HepG2 (cell line): ENCODE results near the gene ATXN7L3. TPM values are rescaled to one million over a fixed set of nuclear protein-coding genes. Genes with fewer than 3 reads are reported as not detected.

Experiments used
- ARNTL ChIP-seq: sonication (generic); formaldehyde crosslinking; IDR thresholded peaks from 2 replicates; pipeline ENCODE4 v1.4.0; 2020; ENCODE audit warnings: mild to moderate bottlenecking, missing genetic modification reagents
- BHLHE40 ChIP-seq: IDR thresholded peaks from 2 replicates; pipeline ENCODE4 v1.6.1; 2011; ENCODE audit warnings: low read length, improper control_type of control experiment
- CCAR2 ChIP-seq: fragments of 200-400 bp; formaldehyde crosslinking; optimal IDR thresholded peaks from 2 replicates; pipeline ENCODE3; 2018; ENCODE audit warnings: low read depth, mild to moderate bottlenecking, low read length, moderate library complexity
- FOXK2 ChIP-seq: fragments of 450-650 bp; IDR thresholded peaks from 2 replicates; pipeline ENCODE4 v1.6.1; 2016
- MBD4 ChIP-seq: IDR thresholded peaks from 2 replicates; pipeline ENCODE4 v1.6.1; 2012; ENCODE audit warnings: low read length, inconsistent platforms, borderline replicate concordance
- MEF2D ChIP-seq: sonication (generic); formaldehyde crosslinking; IDR thresholded peaks from 2 replicates; pipeline ENCODE4 v1.5.1; 2020; ENCODE audit warnings: mild to moderate bottlenecking, missing genetic modification reagents
- NCOR1 ChIP-seq: fragments of 200-600 bp; sonication (generic); IDR thresholded peaks from 2 replicates; pipeline ENCODE4 v1.7.0; 2017; ENCODE audit warnings: antibody characterized with exemption, low read length, borderline replicate concordance
- NFKBIZ ChIP-seq: IDR thresholded peaks from 2 replicates; pipeline ENCODE4 v1.6.1; 2018; ENCODE audit warnings: missing genetic modification reagents, missing compliant biosample characterization
- NFRKB ChIP-seq: fragments of 450-650 bp; IDR thresholded peaks from 2 replicates; pipeline ENCODE4 v1.6.1; 2017
- NR2C2 ChIP-seq: sonication (generic); formaldehyde crosslinking; IDR thresholded peaks from 2 replicates; pipeline ENCODE4 v1.4.0; 2020; ENCODE audit warnings: missing genetic modification reagents, mild to moderate bottlenecking, moderate library complexity, borderline replicate concordance
- TCF12 ChIP-seq, 2 experiments: fragments of 450-650 bp in 1 of 2; sonication (generic) in 1 of 2; formaldehyde crosslinking in 1 of 2; IDR thresholded peaks; 2 replicates each; pipeline versions ENCODE4 v1.6.1 to v1.8.0; 2017 to 2022; ENCODE audit warnings: antibody characterized with exemption in 1 of 2, mild to moderate bottlenecking in 1 of 2, missing genetic modification reagents in 1 of 2, moderate library complexity in 1 of 2
- ZNF567 ChIP-seq: sonication (generic); formaldehyde crosslinking; IDR thresholded peaks from 2 replicates; pipeline ENCODE4 v1.8.1; 2023; ENCODE audit warnings: mild to moderate bottlenecking, missing genetic modification reagents, borderline replicate concordance
- ZNF772 ChIP-seq: sonication (generic); formaldehyde crosslinking; IDR thresholded peaks from 2 replicates; pipeline ENCODE4 v1.5.0; 2020; ENCODE audit warnings: mild to moderate bottlenecking, missing genetic modification reagents
- polyA plus RNA-seq, 8 experiments: library from polyadenylated mRNA; depleted of rRNA in 3 of 8; stranded (reverse) in 7 of 8; unstranded in 1 of 8; fragments of >200 nt; fragmentation: Illumina TruSeq in 4 of 8; extraction: Trizol in 4 of 8; gene quantifications; 2 replicates each; pipeline versions ENCODE4 v1.2.1 to v1.2.3, GENCODE V29; 2011 to 2016; ENCODE audit warnings: low read depth in 4 of 8, missing spikeins in 1 of 8, mixed read lengths in 1 of 8; ENCODE audit not compliant: insufficient read depth in 1 of 8
- total RNA-seq, 5 experiments: library from RNA; depleted of rRNA; stranded (reverse); fragments of >200 nt; fragmentation: Illumina TruSeq; extraction: Trizol; gene quantifications; 2 replicates each; pipeline ENCODE4 v1.2.3, GENCODE V29; 2016; ENCODE audit warnings: low read depth in 1 of 5
- TF ChIP-seq, protein P1 (sequence below): sonication (generic); formaldehyde crosslinking; IDR thresholded peaks from 2 replicates; pipeline ENCODE4 v1.9.0; 2021; ENCODE audit warnings: missing genetic modification reagents, borderline replicate concordance
- TF ChIP-seq, protein P2 (sequence below): sonication (generic); formaldehyde crosslinking; IDR thresholded peaks from 2 replicates; pipeline ENCODE4 v1.5.1; 2020; ENCODE audit warnings: missing genetic modification reagents, mild to moderate bottlenecking, borderline replicate concordance
- TF ChIP-seq, protein P3 (sequence below): sonication (generic); formaldehyde crosslinking; IDR thresholded peaks from 2 replicates; pipeline ENCODE4 v1.8.1; 2023; ENCODE audit warnings: mild to moderate bottlenecking, missing genetic modification reagents
- TF ChIP-seq, protein P4 (sequence below): IDR thresholded peaks from 2 replicates; pipeline ENCODE4 v1.6.1; 2012; ENCODE audit warnings: low read depth, low read length, improper control_type of control experiment
- TF ChIP-seq, protein P5 (sequence below): sonication (generic); formaldehyde crosslinking; IDR thresholded peaks from 2 replicates; pipeline ENCODE4 v1.4.0; 2020; ENCODE audit warnings: missing genetic modification reagents

The ATXN7L3 gene
- total and polyA plus RNA-seq, 2 of the 13 experiments (the other 11 are each of a cell fraction or from before 2014, with no cell fraction given): 44.5 to 59.1 TPM

DNA sequence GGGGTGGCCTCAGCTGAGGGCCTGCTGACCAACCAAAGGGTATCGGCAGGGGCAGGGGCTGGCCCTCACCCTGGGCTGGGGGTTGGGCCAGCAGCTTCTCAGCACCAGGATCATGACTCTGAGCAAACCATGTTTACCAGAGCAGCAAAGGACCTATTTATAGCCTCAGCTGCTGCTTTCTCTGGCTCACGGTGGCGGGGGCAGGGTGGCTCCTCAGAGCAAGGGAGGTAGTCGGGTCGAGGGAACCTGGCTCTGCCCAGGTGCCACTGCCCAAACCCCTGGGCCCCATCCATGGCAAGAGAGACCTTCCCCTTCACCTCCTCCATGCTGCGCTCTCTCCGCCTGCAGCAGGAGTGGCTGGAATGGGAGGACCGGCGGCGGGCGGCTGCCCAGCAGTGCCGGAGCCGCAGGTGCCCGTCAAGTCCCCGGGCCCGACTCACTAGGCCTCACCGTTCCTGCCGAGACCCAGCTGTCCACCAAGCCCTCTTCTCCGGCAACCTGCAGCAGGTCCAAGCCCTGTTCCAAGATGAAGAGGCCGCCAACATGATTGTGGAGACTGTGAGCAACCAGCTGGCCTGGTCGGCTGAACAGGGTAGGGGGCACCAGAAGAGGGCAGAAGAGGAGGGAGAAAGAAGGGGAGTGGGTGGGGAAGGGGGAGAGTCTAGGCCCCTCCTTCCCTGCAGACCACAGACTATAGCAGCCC is 29.0 kb downstream of the ATXN7L3 start, which contains the start of gene ASB16 (continued):
- TF ChIP-seq CCAR2 (no peak), NFRKB (no peak), BHLHE40 (no peak), ZNF567 (CRISPR knock-in tag) (peak; percentile 54; the same call in 1 of the 2 replicates), NR2C2 (CRISPR knock-in tag) (0 out of 2 replicates have a peak, but pooled peaks have one; percentile 25), MBD4 (no peak), FOXK2 (no peak), TCF12 (IDR thresholded peaks at IDR 0.05) (no peak), TCF12 (CRISPR knock-in tag; IDR thresholded peaks at IDR 0.05) (no peak), ARNTL (CRISPR knock-in tag) (no peak), NFKBIZ (CRISPR knock-in tag) (no peak), ZNF772 (CRISPR knock-in tag) (0 out of 2 replicates have a peak, but pooled peaks have one; percentile 25), NCOR1 (no peak), MEF2D (CRISPR knock-in tag) (peak; percentile 99)
- TF ChIP-seq, protein P1, sequence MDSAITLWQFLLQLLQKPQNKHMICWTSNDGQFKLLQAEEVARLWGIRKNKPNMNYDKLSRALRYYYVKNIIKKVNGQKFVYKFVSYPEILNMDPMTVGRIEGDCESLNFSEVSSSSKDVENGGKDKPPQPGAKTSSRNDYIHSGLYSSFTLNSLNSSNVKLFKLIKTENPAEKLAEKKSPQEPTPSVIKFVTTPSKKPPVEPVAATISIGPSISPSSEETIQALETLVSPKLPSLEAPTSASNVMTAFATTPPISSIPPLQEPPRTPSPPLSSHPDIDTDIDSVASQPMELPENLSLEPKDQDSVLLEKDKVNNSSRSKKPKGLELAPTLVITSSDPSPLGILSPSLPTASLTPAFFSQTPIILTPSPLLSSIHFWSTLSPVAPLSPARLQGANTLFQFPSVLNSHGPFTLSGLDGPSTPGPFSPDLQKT (CRISPR knock-in tag): no peak
- TF ChIP-seq, protein P2, sequence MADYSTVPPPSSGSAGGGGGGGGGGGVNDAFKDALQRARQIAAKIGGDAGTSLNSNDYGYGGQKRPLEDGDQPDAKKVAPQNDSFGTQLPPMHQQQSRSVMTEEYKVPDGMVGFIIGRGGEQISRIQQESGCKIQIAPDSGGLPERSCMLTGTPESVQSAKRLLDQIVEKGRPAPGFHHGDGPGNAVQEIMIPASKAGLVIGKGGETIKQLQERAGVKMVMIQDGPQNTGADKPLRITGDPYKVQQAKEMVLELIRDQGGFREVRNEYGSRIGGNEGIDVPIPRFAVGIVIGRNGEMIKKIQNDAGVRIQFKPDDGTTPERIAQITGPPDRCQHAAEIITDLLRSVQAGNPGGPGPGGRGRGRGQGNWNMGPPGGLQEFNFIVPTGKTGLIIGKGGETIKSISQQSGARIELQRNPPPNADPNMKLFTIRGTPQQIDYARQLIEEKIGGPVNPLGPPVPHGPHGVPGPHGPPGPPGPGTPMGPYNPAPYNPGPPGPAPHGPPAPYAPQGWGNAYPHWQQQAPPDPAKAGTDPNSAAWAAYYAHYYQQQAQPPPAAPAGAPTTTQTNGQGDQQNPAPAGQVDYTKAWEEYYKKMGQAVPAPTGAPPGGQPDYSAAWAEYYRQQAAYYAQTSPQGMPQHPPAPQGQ (CRISPR knock-in tag): no peak
- TF ChIP-seq, protein P3, sequence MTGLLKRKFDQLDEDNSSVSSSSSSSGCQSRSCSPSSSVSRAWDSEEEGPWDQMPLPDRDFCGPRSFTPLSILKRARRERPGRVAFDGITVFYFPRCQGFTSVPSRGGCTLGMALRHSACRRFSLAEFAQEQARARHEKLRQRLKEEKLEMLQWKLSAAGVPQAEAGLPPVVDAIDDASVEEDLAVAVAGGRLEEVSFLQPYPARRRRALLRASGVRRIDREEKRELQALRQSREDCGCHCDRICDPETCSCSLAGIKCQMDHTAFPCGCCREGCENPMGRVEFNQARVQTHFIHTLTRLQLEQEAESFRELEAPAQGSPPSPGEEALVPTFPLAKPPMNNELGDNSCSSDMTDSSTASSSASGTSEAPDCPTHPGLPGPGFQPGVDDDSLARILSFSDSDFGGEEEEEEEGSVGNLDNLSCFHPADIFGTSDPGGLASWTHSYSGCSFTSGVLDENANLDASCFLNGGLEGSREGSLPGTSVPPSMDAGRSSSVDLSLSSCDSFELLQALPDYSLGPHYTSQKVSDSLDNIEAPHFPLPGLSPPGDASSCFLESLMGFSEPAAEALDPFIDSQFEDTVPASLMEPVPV (CRISPR knock-in tag): 0 out of 2 replicates have a peak, but pooled peaks have one; percentile 25
- TF ChIP-seq, protein P4, sequence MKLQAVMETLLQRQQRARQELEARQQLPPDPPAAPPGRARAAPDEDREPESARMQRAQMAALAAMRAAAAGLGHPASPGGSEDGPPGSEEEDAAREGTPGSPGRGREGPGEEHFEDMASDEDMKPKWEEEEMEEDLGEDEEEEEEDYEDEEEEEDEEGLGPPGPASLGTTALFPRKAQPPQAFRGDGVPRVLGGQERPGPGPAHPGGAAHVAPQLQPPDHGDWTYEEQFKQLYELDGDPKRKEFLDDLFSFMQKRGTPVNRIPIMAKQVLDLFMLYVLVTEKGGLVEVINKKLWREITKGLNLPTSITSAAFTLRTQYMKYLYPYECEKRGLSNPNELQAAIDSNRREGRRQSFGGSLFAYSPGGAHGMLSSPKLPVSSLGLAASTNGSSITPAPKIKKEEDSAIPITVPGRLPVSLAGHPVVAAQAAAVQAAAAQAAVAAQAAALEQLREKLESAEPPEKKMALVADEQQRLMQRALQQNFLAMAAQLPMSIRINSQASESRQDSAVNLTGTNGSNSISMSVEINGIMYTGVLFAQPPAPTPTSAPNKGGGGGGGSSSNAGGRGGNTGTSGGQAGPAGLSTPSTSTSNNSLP: no peak
- TF ChIP-seq, protein P5, sequence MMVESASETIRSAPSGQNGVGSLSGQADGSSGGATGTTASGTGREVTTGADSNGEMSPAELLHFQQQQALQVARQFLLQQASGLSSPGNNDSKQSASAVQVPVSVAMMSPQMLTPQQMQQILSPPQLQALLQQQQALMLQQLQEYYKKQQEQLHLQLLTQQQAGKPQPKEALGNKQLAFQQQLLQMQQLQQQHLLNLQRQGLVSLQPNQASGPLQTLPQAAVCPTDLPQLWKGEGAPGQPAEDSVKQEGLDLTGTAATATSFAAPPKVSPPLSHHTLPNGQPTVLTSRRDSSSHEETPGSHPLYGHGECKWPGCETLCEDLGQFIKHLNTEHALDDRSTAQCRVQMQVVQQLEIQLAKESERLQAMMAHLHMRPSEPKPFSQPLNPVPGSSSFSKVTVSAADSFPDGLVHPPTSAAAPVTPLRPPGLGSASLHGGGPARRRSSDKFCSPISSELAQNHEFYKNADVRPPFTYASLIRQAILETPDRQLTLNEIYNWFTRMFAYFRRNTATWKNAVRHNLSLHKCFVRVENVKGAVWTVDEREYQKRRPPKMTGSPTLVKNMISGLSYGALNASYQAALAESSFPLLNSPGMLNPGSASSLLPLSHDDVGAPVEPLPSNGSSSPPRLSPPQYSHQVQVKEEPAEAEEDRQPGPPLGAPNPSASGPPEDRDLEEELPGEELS (CRISPR knock-in tag): peak; percentile 48; the same call in 1 of the 2 replicates
